Measurements from ENCODE around the gene PRKAB1.
"Not testable (repeated sequence)": the region's sequence is repeated elsewhere in the genome, so short reads cannot be mapped to it uniquely, and the experiment has no call there.

PRKAB1 gene

DNA sequence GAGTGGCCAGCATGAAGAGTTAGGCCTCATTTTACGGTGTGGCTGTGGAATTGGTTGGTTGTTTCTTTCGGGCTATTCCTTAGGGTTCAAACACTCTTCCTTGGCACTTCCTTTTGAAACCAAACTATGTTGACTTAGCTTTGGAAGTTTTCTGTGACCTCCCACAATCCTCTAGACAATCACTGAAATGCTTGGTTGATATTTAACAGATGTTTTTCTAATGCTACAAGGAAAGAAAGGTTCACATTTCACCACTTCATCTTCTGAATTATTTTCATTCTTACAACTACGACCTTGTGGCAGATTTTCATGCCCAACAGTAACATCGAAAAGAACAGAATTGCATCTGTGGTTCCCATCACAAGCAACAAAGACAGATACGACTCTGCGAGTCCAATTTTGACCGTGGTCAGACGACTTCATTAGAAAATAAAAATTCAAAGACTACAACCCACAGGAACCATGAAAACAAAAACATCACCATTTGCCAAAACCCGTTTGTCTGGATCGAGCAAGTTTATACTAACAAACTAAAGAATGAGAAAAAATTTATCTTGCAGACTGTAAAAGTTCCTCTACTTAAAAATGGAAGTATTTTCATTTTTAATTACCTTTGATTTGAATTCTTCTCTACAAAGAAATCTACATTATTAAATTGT lies 16.9 kb downstream of the PRKAB1 start:
- no peak for DNase-seq (ENCODE audit: low read depth in 3 of 3)

DNA sequence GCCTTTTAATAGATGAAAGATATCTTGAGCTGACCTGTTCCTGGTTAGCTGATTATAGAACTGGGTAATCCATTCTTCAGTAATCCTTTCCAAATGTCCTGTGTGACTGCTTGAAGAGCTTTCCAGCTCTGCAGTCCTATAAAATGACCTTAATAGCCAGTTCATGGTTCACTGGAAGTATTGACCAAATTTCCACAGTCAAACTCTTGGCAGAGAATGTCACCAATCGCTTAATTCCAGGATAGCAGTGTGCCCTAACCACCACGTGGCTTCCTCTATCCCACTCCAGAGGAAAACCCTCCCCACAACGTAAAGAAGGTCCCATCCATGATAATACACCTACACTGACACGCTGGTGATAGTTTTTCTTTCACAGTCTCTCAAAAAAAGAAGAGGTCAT lies 17.4 kb downstream of the PRKAB1 start:
- no peak for DNase-seq (ENCODE audit: low read depth in 3 of 3)

GRCh38 chr12:119686355-119686754 lies 18.4 kb downstream of the PRKAB1 start:
- no peak for DNase-seq (ENCODE audit: low read depth in 3 of 3)

GRCh38 chr12:119686776-119687175 lies 18.8 kb downstream of the PRKAB1 start:
- DNase-seq (ENCODE audit: low read depth in 3 of 3), result no peak

DNA sequence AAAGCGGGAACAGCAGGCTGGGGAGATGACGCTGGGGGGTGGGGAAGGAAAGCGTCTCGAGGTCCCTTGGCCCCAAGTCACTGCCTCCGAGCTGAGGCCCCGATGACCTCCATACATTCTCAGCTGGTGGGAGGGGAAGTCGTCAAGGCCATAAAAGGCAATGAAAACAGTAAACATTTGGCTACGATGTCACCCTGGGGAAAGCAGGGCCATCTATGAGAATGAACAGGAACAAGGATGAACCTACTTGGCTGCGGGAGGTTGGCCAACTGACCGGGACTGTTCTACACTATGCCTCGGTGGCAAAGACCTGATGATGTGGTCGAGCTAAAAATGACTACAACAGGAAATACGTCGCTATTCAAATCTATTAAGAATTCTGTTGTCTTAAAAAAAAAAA lies 19.5 kb downstream of the PRKAB1 start:
- DNase-seq (ENCODE audit: low read depth in 3 of 3), result no peak

DNA sequence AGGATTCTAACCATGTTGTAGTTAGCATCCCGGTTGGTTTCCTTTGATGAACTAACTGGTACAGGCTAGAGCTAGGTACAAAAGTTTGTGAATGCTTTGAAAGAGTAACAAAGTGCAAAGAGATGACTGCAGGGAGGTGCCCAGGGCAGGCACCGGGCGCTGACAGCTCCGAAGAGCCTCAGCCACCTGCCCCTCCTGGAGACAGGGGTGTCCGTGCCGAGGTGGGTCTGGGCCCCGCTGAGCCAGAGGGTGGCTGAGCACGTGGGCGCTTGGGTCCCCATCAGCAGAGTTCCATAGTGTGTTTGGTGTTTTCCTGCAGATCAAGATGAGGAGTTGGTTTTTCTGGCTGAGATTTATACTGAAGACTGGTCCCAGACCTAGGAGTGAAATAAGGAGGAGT lies 19.9 kb downstream of the PRKAB1 start:
- DNase-seq (ENCODE audit: low read depth in 3 of 3), result no peak

DNA sequence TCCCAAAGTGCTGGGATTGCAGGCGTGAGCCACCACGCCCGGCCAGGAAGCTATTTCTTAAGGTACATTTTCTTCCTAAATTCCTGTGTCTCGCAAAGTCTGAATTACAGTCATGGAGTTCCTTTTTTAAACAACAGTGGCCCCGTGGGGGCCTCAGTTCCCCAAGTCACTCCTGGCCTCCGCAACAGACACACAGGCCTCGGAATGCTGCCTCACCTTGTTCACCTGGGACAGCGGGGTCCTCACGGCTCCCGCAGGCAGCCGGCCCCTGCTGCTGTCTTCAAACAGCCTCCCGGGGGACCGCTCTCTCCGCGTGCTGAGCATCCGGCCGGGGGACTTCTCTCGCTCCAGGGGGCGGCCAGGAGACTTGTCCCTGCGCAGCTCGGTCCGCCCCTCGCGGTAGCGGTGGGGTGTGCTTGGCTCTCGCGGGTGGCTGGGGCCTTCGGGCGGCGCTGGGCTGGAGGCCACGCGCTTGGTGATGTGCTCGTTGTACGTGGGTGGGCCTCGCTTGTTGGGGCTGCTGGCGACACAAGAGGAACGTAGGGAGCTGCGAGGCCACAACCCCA lies 22.1 kb downstream of the PRKAB1 start:
- DNase-seq (ENCODE audit: low read depth in 3 of 3), result no peak

DNA sequence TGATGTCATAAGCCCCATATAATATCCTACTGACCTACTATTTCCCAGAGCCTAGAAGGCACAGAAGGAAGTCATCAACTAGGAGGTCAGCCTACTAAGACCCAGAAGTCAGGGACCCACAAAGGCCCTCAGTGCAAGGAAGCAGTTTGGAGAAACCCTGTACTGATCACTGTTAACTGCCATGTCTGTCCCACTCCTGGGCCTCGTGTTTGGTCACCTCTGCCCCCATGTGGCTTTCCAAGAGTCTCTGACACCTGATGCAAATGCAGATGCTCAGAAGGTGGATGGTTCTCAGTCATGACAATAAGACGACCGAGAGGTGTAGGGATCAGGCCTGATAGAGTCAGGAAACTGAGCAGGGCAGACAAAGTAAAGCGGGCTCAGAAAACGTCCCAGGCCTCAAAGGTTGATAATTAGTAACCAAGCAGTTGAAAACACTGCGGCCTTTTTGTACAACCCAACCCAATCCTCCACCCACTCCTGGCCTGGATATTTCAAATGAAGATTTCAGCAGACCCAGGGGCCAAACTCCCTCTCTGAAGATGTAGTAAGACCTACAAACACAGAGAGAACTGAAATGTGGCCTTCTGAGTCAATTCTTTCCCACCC lies 23.4 kb downstream of the PRKAB1 start:
- no peak for DNase-seq (ENCODE audit: low read depth in 3 of 3)

GRCh38 chr12:119692410-119692809 lies 24.5 kb downstream of the PRKAB1 start:
- no peak for DNase-seq (ENCODE audit: low read depth in 3 of 3)

GRCh38 chr12:119692997-119693396 lies 25.1 kb downstream of the PRKAB1 start:
- no peak for DNase-seq (ENCODE audit: low read depth in 3 of 3)

DNA sequence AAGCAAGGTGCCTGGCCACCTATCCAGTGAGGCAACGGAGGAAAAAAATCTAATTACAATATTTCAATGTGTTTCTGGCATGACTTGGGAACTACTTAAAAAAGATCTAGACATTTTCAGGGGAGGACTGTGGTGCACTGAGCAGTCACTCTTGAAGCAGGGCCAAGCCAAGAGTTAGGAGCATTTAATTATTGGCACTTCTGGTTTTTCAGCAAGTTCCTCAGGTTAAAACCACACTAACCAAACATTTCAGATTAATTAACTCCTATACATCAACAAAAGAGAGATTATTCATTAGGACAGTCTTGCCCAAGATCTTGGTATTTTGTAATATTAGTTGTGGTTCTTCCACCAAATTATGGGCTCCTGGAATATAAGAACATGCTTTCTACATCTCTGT lies 25.6 kb downstream of the PRKAB1 start:
- DNase-seq (ENCODE audit: low read depth in 3 of 3), result no peak

DNA sequence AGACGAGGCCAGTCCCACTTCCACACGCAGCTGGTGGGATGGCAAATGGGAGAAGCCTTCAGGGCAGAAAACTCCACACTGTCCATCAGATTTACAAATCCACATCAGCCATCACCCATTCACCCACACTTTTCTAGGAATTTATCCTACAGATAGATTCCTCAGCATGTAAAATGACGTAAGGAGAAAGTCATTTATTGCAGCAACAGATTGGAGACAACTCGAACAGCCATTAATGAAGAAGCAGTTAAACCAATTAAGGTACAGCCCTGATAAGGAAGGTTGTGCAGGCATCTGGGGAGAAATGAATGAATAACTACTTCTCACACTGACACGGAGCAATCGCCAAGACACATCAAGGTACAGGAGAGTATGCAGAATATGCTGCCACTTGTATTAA lies 26.2 kb downstream of the PRKAB1 start:
- no peak for DNase-seq (ENCODE audit: low read depth in 3 of 3)

DNA sequence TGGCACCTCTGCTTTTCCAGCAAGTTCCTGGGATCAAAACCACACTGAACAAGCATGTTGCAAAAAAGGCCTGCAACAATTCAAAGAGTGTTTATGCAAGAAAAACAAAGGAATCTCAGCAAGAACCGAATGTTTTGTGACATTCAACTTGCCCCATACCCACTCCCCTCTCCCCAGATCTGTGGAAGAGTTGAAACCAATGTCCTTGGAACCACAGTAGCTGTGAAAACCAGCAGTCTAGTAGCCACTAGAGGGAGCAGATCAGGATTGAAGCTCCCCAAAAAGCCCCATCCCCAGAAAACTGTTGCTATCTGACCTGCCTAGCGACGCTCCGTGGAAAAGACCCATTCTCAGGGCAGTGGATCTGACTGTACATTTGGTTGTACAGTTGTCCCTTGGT lies 27.1 kb downstream of the PRKAB1 start:
- DNase-seq (ENCODE audit: low read depth in 3 of 3), result no peak

- DNase-seq (ENCODE audit: low read depth in 3 of 3), result no peak
These were observed 29.0 kb downstream of the PRKAB1 start for GRCh38 chr12:119696943-119697342.

GRCh38 chr12:119699199-119699760 lies 31.3 kb downstream of the PRKAB1 start:
- no peak for DNase-seq (ENCODE audit: low read depth in 3 of 3)

DNA sequence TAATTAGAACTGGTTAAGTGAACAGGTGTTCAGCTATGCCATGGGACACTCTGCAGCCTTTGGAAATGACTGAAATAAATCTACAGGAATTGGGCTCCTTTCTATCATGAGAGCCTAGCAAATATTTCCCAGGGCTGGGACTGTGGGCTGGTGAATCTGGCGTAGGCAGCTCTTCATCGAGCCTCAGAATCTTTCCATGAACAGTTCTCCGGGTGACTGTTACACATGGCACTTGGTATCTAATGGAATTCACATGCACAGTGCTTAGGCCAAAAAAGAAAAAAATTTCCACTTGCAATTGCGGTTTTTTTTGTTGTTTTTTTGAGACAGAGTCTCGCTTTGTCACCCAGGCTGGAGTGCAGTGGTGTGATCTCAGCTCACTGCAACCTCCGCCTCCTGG lies 32.1 kb downstream of the PRKAB1 start:
- DNase-seq (ENCODE audit: low read depth in 3 of 3), result no peak

DNA sequence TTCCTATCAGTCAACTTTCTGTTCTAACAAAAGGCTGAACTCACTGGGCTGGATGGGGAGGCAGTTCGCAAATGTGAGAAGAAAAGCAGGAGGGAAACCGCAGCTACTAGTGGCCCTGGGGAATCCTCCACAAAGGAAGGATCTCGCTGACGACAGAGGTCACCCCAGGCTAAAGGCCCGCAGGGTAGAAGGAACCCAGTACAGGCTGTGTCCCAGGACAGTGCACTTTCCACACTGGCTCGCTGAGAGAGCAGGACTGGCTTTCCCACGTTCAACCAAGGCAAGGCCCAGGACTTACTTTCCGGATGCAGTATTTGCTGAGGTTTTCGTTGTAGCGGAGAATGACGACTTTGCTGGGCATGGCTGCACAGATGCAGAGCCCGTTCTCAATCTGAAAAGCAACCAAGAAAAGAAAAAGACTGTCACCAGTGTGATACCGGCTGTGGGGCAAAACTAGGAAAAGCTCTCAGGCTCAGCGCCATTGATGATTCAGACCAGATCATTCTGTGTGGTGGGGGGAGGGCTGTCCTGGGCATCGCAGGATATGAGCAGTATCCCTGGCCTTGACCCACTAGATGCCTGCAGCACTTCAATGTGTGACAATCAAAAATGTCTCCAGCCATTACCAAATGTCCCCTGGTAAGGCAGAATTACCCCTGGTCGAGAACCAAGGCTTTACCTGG lies 36.3 kb downstream of the PRKAB1 start:
- DNase-seq (ENCODE audit: low read depth in 3 of 3), result no peak

GRCh38 chr12:119705182-119705581 lies 37.2 kb downstream of the PRKAB1 start:
- no peak for DNase-seq (ENCODE audit: low read depth in 3 of 3)

DNA sequence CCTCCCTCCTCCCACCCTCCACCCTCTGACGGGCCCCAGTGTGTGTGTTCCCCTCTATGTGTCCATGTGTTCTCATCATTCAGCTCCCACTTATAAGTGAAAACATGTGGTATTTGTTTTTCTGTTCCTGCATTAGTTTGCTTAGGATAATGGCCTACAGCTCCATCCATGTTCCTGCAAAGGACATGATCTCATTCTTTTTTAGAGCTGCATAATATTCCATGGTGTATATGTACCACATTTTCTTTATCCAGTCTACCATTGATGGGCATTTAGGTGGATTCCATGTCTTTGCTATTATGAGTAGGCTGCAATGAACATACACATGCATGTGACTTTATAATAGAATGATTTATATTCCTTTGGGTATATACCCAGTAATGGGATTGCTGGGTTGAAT lies 38.5 kb downstream of the PRKAB1 start:
- DNase-seq (ENCODE audit: low read depth in 3 of 3), result not testable (repeated sequence)

GRCh38 chr12:119710374-119710964 lies 42.5 kb downstream of the PRKAB1 start:
- DNase-seq (ENCODE audit: low read depth in 3 of 3), result no peak

DNA sequence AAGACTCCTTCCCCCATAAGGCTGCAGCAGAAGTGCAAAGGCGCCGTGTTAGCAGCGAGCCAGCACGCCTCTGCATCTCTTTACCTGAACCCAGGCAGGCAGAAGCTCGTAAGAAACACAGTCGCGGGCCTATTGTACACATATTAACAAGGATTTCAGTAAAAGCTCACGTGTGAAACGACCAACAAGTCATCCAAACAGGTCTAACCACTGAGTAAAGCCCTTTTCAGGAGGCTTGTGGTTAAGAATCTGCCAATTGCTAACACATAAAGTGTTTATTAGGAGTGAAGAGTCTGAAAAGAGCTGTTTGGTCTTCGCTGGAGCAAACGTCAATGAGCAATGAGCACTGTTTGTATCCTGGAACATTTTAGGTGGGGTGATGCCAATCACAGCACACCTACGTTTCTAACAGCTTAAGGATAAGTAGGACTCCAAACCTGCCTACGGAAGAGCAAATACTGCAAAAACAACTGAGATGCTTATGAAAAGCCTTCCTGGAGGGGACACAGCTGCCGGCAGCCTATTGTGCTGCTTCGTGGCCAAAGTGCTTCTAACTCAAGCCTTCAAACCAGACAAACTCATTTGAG lies 43.1 kb downstream of the PRKAB1 start:
- DNase-seq (ENCODE audit: low read depth in 3 of 3), result no peak

GRCh38 chr12:119711693-119712092 lies 43.8 kb downstream of the PRKAB1 start:
- no peak for DNase-seq (ENCODE audit: low read depth in 3 of 3)

Measured in stimulated activated CD4-positive, alpha-beta T cell treated with anti-CD3 and anti-CD28 coated beads, TNF-alpha, amount 100 ng/mL, for 4 hours (primary cell).